NCI-H460 (cell line): ENCODE results near the gene CACNB2. TPM values are rescaled to one million over a fixed set of nuclear protein-coding genes. Genes with fewer than 3 reads are reported as not detected.

Experiments used
- DNase-seq: peaks from one replicate; pipeline ENCODE4 v3.0.0-alpha.2; 2016; ENCODE audit warnings: low read depth; ENCODE audit errors: extremely low read depth
- polyA plus RNA-seq: library from polyadenylated mRNA; depleted of rRNA; stranded (reverse); fragments of >200 nt; gene quantifications from 2 replicates; pipeline ENCODE4 v1.2.3, GENCODE V29; 2014; cell fraction: nucleus; rRNA removed
- total RNA-seq: library from RNA; depleted of rRNA; stranded (reverse); fragments of >200 nt; shearing (Covaris generic); gene quantifications from 2 replicates; pipeline ENCODE4 v1.2.3, GENCODE V29; 2014; rRNA removed

Gene CACNB2
- total RNA-seq: 2.5 and 2.6 TPM in 2 replicates
- polyA plus RNA-seq: 7.7 and 9.1 TPM in 2 replicates

DNA sequence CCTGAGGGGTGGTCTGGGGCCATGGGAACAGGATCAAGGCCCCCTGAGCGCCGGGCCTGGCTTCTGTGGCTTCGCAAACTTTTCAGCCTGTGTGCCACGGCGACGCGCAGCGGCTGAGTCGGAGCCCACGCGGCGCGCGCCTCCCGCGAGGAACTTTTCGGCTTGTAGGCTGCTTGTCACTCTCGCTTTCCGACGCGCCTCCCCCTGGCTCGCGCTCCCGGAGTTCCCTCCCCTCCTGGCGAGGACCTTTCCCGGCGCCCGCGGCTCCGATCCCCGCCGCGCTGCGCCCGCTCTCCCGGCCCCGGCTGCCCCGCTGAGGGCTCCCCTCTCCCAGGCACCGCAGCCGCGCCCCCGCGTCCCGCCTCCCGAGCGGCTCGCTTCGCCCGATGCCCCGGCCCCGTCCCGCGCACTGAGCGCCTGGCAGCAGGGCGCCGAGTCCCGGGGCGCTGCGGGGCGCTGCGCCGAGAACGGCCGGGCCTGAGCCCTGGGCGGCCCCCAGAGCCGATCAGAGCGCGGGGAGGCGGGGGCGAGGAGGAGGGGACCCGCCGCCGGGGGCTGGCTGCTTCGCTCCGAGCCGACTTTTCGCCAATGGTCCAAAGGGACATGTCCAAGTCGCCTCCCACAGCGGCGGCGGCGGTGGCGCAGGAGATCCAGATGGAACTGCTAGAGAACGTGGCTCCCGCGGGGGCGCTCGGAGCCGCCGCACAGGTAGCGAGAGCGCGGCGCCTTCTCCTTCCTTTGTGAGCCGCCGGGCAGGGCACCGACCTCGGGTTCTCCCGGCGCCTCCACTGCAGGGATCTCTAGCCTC is at the start of gene CACNB2:
CACNB2 (plus strand) TSS at position 276 of the 808 bp plus-strand sequence.
- DNase-seq: no peak

DNA sequence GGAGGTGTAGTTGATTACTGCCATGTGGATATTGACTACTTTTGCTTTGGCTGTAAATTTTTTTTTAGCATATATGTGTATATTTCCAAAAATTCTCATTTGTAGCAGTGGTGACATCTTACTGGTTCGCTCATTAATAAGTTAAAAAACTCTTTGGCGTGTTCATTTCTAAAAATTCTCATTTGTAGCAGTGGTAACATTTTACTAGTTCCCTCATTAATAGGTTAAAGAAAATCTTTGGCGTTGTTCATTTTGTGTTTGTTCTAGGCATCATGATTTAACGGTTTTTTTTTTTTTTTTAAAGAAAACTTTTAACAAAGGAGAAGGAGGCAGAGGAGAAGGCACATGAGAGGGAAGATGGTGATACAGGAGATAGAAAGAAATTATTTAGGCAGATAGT is 45.9 kb upstream of the CACNB2 start:
- DNase-seq: no peak

DNA sequence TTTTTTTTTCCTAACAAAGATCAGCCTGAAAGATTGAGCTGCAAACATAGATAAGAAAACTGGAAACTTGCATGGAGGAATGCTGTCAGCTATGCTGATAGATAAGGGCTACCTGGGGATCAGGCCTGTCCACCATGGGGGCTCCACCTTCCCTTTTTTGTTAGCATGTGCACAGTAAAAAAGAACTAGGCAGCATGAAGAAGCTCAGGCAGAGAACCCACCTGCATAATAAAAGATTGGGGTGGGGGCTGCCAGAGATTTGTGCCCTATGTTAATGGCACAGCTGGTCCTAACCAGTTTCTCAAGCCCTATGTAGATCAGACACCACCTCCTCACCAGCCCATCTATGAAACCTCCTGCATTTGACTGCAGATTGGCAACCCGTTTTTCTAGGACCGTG is 45.4 kb upstream of the CACNB2 start:
- DNase-seq: no peak

DNA sequence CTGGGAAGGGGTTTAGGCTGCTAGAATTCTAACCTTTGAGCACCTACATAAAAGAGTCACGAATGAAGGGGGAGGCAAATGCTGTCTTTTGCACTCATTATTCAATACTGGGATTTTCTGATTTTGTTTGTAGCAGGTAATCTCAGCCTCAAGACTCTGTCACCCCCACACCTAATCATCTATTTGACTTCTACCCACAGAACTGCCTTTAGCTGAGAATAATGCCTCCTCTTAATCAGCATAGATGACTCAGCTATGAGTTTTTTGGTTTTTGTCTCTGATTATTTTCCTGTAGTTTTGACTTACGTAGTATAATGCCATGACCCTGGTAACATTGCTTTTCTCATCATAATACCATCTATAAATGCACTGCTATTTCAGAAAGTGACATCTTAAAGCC is 42.7 kb upstream of the CACNB2 start:
- DNase-seq: no peak

DNA sequence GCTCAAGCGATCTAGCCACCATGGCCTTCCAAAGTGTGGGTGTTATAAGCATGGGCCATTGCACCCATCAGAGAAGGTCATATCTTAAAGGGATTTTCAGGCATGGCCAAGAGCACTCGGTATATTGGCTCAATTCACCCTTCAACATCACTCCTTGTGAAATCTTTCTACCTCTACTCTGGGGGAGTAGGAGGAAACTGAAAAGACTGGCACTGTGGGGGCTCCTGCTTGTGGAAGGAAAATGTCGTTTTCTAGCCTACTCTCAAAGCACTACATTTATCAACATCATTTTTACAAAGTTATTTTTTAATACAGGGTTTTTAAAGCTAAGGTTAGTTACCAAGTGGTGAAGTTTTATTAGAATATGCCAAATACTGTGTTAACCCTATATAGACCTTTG is 42.0 kb upstream of the CACNB2 start:
- DNase-seq: no peak

DNA sequence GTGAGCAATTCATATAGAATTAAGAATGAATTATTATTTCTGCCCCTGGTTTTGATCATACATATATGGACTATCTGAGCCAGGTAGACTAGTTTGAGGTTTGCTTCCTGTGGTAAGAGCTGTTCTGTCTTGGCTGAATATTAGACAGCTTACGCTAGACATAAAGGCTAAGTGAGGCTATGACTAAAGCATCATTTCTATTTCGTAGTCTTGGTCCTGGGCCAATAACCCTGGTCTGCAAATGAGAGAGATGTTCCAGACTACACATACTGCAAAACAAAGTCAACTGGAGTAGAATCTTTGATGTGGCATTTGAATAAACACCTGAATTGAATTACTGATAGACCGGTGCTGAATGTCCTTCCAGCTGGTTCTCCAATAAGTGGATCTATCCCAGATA is 40.8 kb upstream of the CACNB2 start:
- no peak for DNase-seq

DNA sequence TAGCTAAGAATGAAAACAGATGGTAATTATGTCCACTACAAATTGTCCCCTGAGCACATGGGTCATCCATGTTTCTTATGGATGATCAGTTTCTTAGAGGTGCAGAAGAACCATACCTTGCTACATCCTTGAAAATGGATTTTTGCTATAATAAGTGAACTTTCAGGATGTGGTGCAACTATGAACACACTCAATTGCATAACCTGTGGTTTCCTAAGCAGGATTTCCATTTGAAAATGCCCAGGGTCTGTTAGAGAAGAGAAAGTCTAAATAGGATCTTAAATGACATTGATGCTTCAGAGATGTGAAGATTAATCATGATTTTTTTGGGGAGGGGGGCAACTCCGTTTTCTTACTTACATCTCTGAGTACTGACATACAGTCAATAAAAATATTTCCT is 39.6 kb upstream of the CACNB2 start:
- DNase-seq: no peak

DNA sequence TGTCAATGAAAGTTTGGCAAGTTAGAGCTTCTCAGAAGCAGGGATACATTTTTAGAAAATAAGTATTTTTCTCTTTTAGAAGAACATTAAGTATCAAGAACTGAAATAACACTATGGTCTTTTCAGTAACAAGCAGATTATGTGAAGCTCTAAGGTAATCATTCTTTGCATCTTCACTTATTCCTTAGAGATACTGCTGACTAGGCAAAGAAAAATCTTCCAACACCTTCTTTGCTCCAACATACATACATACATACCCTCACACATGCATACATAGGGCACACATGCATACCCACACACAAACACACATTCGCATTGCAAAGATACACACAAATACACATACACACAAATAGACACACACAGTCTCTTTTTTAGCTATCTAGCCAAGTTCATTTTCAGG is 37.8 kb upstream of the CACNB2 start:
- DNase-seq: no peak

DNA sequence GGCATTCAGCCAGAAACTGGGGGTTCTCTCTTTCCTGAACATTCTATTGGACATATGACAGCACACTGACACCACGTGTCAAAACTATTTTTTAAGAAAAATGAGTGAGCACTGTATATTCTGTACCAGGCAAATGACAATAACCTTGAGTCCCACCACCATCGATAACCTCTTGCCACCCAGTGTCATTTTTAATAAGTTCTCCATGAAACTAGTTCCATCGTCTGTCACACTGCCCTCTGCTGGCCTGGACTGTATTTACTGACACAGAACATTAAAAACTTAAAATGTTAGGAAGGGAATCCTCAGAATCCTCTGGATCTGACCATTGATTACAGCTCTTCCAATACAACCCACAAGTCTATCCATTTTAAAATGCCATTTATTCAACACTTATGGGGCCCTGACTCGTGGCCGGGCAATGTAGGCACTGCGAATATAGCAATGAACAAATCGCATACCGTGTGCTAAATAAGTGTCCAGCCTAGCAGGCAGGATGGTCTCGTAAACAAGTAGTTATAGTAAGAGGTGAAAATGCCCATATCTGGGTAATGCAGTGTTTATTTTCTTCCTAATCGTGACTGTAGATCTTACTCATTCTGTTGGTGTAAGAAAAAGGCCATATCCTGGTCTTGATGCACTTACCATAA is 35.9 kb upstream of the CACNB2 start:
- peak; percentile 30 for DNase-seq

DNA sequence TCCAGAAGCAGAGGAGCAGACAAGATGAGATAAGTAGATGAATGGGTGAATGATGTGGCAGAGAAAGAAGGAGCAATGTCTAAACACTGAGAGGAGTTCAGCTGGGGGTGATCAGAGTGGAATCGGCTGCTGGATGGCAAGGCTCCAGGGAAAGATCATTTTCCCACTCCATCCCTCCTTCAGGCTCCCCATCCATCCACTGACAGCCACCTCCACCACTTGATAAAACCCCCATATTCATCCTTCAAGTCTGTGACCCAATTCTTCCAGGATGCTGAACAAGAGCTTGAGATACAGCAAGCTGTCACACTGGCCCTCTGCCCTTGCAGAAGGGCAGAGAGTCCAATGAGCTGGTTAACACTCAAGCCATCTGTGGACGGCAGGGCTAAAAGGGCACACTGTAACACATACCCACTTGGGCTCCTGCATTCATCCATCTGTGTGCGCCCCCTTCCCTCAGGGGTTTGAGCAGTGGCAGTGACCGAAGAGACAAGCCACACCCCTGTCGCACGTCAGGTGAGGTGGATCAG is 30.8 kb upstream of the CACNB2 start:
- no peak for DNase-seq

DNA sequence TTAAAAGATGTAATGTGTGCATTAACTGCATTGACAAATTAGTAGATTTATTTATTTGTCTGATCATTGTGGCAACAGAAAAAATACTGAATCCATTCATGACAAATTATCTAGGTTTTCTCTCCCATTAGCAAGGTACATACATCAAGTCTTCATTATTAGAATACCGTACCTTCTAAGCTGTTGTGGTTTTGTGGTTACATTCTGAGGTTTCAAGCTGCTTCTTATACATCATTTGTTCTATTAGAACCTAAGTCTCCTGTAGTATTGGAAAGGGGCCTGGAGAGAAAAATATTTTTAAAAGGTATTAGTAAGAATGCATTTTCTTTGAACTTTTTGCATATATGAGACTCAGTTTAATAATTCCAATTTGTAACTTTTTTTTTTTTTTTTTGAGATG is 26.3 kb upstream of the CACNB2 start:
- no peak for DNase-seq

DNA sequence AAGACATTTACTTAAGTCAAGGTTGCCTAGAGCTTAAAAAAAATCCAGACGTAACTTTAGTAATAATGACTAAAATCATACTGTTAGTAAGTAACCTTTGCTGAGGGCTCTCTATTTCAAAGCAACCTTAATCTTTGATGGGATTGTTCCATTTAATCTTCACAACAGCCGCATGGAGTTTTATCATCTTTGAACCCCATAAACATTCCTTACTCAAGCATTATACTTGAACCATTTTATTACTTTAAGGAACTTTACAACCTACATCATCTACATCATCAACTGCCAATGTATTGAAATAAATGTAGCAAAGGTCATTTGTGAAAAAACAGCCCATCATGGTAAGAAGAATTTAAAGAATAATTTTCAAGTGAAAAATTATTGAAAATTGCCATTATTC is 22.9 kb upstream of the CACNB2 start:
- no peak for DNase-seq

DNA sequence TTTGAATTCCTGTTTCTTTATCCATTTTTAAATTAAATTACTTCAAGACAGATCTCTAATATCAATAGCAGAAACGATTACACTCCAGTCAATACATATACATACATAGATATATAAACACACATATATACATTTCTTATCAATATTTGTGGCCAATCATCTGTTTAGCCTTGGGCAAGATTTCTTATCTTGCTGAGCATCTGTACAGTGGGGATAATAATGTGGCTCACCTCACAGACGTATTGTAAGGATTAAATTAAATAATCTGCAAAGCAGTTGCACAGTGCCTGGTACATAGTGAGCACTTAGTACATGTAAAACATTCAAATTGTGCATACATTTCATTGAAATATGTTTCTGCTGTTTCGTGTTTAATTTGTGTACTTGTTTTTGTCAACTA is 17.5 kb upstream of the CACNB2 start:
- no peak for DNase-seq

DNA sequence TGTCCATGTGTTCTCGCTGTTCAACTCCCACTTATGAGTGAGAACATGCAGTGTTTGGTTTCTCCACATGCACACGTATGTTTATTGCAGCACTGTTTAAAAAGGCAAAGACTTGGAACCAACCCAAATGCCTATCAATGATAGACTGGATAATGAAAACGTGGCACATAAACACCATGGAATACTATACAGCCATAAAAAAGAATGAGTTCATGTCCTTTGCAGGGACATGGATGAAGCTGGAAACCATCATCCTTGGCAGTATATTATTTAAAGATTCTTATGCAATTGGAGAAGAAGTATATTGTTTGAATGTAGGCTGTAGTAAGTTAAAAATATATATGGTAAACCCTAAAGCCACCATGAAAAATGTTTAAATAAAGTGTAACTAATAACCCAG is 7.2 kb upstream of the CACNB2 start:
- no peak for DNase-seq

DNA sequence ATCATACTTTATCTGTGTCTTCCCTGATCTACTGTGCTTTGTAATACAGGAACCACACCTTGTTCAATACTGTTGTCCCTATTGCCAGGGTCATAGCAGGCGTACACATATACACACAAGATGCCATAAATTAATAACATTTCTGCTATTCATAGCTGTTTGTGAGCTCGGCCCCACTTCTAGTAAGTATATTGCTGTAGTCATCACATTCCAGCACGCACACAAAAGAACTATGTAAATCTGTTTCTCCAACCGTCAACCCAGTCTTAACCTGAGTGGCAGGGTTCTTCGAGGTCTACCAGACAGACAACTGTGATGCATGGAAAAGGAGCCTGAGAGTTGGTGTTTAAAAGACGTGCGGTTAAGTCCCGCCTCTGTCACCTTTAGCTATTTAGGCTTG is 5.7 kb upstream of the CACNB2 start:
- DNase-seq: no peak

DNA sequence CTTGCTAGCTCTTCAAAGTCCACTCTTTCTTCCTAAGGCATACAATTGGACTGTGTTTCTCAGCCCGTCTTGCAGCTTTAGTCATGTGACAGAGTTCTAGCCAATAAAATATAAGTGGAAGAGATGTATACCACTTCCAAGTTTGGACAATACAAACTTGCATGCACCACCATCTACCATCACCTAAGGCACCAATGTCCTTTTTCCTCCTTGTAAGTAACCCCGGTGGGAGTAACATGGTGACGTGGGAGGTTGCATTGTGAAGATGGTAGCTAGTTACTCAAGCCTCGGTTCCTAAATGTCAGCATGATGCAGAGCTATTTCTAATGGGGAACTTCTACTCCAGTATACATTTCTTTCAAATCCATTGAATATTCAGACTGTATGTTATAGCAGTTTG is 5.3 kb upstream of the CACNB2 start:
- no peak for DNase-seq

DNA sequence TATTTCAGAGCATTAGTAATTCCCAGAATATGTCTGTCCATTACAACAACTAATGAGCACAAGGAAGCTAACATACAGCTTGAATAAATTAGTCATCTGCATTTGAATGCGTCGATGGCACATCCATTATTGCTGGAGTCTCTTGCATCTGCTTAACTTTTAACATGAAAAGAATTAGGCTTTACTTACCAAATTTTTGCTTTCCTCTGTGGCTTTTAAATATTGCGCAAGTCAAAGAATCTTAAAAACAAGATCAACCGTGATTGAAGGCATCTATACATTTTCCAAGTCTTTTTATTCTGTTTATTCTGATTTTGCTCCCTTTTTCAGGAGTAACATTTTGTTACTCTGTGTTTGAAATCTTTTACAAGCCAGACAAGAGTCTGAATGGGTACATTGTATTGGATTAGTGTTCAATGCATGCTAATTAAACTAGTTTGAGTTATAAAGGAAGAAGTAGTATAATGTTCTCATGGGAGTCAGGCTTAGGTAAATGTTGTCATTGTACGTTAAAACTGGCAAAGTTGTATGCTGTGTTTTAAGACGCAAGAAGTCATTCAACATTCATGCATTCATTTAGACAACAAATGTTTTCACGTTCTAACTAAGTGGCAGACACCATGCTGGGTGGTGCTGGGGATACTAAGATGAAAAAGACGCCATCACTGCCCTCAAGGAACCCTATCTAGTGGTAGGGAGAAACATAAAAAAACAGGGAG is 4.0 kb upstream of the CACNB2 start:
- DNase-seq: no peak

DNA sequence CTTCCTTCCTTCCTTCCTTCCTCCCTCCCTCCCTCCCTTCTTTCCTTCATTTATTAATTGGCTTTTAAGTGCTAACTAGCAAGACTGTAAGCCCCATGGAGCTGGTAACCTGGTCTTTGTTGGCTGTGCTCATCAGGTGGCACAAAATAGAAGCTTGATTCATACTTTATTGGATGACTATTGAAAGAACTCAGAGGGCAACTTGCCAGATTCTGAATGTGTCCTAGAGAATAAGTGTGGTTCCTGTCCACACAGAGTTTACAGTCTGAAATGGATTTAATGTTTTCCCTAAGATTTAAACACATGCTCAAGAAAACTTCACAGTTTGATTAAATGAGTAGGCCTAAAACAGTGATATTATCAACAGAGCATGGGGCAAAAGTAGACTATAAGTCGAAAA is 3.1 kb upstream of the CACNB2 start:
- no peak for DNase-seq

DNA sequence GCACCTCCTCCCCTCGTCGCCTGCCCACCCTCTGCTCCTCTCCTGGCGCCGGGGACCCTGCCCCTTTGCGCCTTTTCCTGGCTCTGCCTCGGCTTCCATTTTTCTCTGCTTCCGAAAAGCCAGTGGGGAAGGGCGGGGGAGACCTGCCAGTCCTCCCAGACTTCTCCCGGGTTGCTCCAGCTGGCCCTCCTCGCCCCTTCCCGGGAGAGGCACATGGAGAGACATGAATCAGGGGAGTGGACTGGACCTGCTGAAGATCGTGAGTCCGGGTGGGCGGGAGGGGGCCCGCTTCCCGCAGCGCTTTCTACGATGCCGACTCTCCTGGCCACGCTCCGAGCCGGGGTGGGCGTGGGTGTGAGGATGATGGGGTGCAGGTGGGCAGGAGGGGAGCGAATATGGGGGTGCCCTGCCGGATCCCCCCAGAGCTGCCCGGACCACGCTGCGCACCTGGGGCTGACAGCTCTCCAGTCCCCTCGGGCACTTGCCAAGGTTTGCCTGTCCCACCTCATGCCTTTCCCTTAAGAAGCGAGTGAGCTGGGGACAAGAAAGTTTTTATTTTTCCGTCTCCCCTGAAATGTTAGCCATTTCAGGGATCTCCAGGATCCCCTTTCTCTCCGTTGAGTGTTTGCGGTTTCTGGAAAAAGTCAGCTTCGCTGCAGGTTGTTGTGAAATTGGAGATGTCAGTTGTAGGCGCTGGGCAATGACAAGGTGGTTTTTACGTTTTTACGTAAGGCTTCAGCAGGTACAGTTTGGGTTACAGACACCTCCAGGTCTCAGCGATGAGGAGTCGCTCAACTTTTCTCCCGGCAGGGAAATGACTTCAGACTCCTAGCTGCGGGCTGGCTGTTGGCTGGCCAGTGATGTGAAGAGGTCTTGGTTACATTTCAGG is 977 bp downstream of the CACNB2 start:
- DNase-seq: no peak

DNA sequence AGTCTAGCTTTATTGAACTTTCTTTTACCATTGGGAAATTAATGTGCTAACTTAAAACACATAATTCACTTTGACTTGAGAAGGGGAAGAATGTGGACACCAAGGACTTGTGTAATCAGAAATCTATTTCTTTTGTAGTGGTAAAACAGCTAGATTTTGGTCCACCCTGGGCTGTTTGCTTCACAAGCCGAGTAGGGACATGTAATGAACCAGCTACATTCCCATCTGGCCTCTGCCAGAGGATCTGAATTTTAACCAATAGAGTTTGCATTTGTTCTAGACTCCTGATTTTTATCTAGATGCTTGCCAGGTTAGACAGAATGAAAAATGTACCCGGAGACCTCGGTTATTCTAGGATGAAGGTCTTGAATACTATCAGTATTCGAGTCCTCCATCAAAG is 1.9 kb downstream of the CACNB2 start:
- DNase-seq: no peak
